Sigmoid colon (tissue), 4 donors: ENCODE results near the gene ZSWIM5.

Experiments used
- CTCF ChIP-seq, 4 experiments: fragments of 450-650 bp in 3 of 4; fragments of 200-600 bp in 1 of 4; IDR thresholded peaks; one replicate each; pipeline ENCODE4 v1.5.1; 2016 to 2019; ENCODE audit warnings: antibody characterized with exemption in 4 of 4, mild to moderate bottlenecking in 3 of 4, moderate library complexity in 2 of 4
- EP300 ChIP-seq, 4 donors: sonication (generic); formaldehyde crosslinking; IDR thresholded peaks; one replicate each; pipeline ENCODE4 v1.6.1; 2017; ENCODE audit warnings: antibody characterized with exemption in 4 of 4
- POLR2A ChIP-seq, 2 donors: fragments of 450-650 bp; IDR thresholded peaks; one replicate each; pipeline ENCODE4 v1.6.1; 2016; ENCODE audit warnings: antibody characterized with exemption in 2 of 2, mild to moderate bottlenecking in 2 of 2, moderate library complexity in 2 of 2

GRCh38 chr1:44994309-44994898, 212.0 kb downstream of the ZSWIM5 start:
- TF ChIP-seq CTCF (IDR thresholded peaks at IDR 0.05) (no peak), EP300 (IDR thresholded peaks at IDR 0.05) (no peak), POLR2A (IDR thresholded peaks at IDR 0.05) (no peak)
